HepG2 (cell line): ENCODE data around the gene SPTBN5. TPM values are rescaled to one million over a fixed set of nuclear protein-coding genes. Genes with fewer than 3 reads are reported as not detected.

ENCODE experiments used
- ATAC-seq: fragments of 200-7000 bp; cut with Tn5 transposase; 3 replicates; pipeline ENCODE4 v1.9.1; 2020; ENCODE audit warnings: mild to moderate bottlenecking, moderate library complexity
- BruUV-seq: library from RNA; stranded (reverse); fragments of 400-500 nt; replicated peaks from 2 replicates; lab custom pipeline; 2021; lab: Mats Ljungman, UMichigan
- CTCF ChIA-PET: fragments of 300-600 bp; formaldehyde crosslinking; extraction: SDS; loops from one replicate; lab custom pipeline; 2021; ENCODE audit warnings: low total read pairs, inconsistent platforms, low intra/inter-chr PET ratio; lab: Yijun Ruan, JAX
- POLR2A ChIA-PET: fragments of 350-600 bp; sonication (Branson Sonifier 250); formaldehyde crosslinking; loops from one replicate; lab custom pipeline; 2020; ENCODE audit warnings: antibody characterized with exemption, inconsistent platforms; lab: Yijun Ruan, JAX
- DNase-seq: peaks from one replicate; pipeline ENCODE4 v3.0.0-alpha.2; 2015; ENCODE audit warnings: low spot score
- FAIRE-seq: peaks from 3 replicates; lab custom pipeline; 2011; peaks lifted over from hg19 to GRCh38; lab: Jason Lieb, UNC
- H2AFZ ChIP-seq: one replicate; pipeline ENCODE4 v1.6.1; 2011; ENCODE audit warnings: low read length, inconsistent platforms
- H3K27ac ChIP-seq: fragments of 300-600 bp; 3 replicates; pipeline ENCODE4 v1.8.0; 2011; ENCODE audit warnings: mixed run types, mild to moderate bottlenecking, mixed read lengths, low read length, inconsistent platforms; ENCODE audit not compliant: insufficient read depth; ENCODE audit errors: extremely low read length
- H3K27me3 ChIP-seq, 2 experiments: fragments of 200-600 bp in 1 of 2; 2 replicates in 1 of 2; 3 replicates in 1 of 2; pipeline versions ENCODE4 v1.6.0 to v1.8.0; 2011; ENCODE audit warnings: low read length in 2 of 2, mild to moderate bottlenecking in 2 of 2, moderate library complexity in 2 of 2, inconsistent platforms in 1 of 2; ENCODE audit not compliant: insufficient read depth in 2 of 2, control insufficient read depth in 1 of 2
- H3K36me3 ChIP-seq, 2 experiments: fragments of 200-600 bp in 1 of 2; replicated peaks in 1 of 2; 2 replicates in 1 of 2; 3 replicates in 1 of 2; pipeline versions ENCODE4 v1.5.1 to v1.8.0; 2011; ENCODE audit warnings: low read length in 2 of 2, inconsistent platforms in 1 of 2; ENCODE audit not compliant: insufficient read depth in 2 of 2, control insufficient read depth in 1 of 2
- H3K4me1 ChIP-seq: 2 replicates; pipeline ENCODE4 v1.5.1; 2012; ENCODE audit warnings: low read length, inconsistent platforms; ENCODE audit not compliant: insufficient read depth
- H3K4me2 ChIP-seq: 2 replicates; pipeline ENCODE4 v1.6.0; 2011; ENCODE audit warnings: low read depth, low read length, inconsistent platforms
- H3K4me3 ChIP-seq, 3 experiments: fragments of 200-600 bp in 1 of 3; sonication (generic), shearing (Covaris generic) in 1 of 3; replicated peaks in 1 of 3; 2 replicates each; pipeline ENCODE4 v1.5.1; 2011 to 2016; ENCODE audit warnings: low read length in 3 of 3, inconsistent platforms in 2 of 3, low read depth in 2 of 3, mild to moderate bottlenecking in 2 of 3, control low read depth in 1 of 3, mixed read lengths in 1 of 3; ENCODE audit not compliant: insufficient read depth in 1 of 3
- H3K79me2 ChIP-seq: one replicate; pipeline ENCODE4 v1.6.1; 2011; ENCODE audit warnings: low read length, inconsistent platforms; ENCODE audit not compliant: insufficient read depth
- H3K9ac ChIP-seq: 2 replicates; pipeline ENCODE4 v1.6.0; 2011; ENCODE audit warnings: mild to moderate bottlenecking, low read depth, low read length, inconsistent platforms; ENCODE audit not compliant: insufficient read depth
- H3K9me3 ChIP-seq: 2 replicates; pipeline ENCODE4 v1.5.1; 2012; ENCODE audit warnings: mild to moderate bottlenecking, low read length
- H4K20me1 ChIP-seq: 2 replicates; pipeline ENCODE4 v1.6.0; 2011; ENCODE audit warnings: inconsistent platforms, mild to moderate bottlenecking, low read length, moderate library complexity; ENCODE audit not compliant: insufficient read depth
- AKAP8 ChIP-seq: sonication (generic); formaldehyde crosslinking; IDR thresholded peaks from 2 replicates; pipeline ENCODE4 v1.5.1; 2020; ENCODE audit warnings: mild to moderate bottlenecking, missing genetic modification reagents
- ATF7-NPFF ChIP-seq: sonication (generic); formaldehyde crosslinking; IDR thresholded peaks from 2 replicates; pipeline ENCODE4 v1.8.1; 2023; ENCODE audit warnings: mild to moderate bottlenecking, low read depth, missing genetic modification reagents, moderate library complexity
- CHD4 ChIP-seq: fragments of 200-600 bp; sonication (generic); IDR thresholded peaks from 2 replicates; pipeline ENCODE4 v1.7.0; 2017; ENCODE audit warnings: mild to moderate bottlenecking, low read length, borderline replicate concordance
- SOX6 ChIP-seq, 2 experiments: fragments of 450-650 bp in 1 of 2; sonication (generic) in 1 of 2; formaldehyde crosslinking in 1 of 2; IDR thresholded peaks; 2 replicates each; pipeline versions ENCODE4 v1.4.0 to v1.6.1; 2017 to 2020; ENCODE audit warnings: antibody characterized with exemption in 1 of 2, mild to moderate bottlenecking in 1 of 2, missing genetic modification reagents in 1 of 2
- TCF7 ChIP-seq: sonication (generic); IDR thresholded peaks from 2 replicates; pipeline ENCODE4 v1.6.1; 2016; ENCODE audit warnings: antibody characterized with exemption, low read depth
- ZNF543 ChIP-seq: sonication (generic); formaldehyde crosslinking; IDR thresholded peaks from 2 replicates; pipeline ENCODE4 v1.4.0; 2020; ENCODE audit warnings: mild to moderate bottlenecking, missing genetic modification reagents
- WGBS: methylation state at CpG from one replicate; pipeline ENCODE4 v1.1.6; 2017; ENCODE audit warnings: low lambda C conversion rate; 5-methylcytosine and 5-hydroxymethylcytosine counted together
- in situ Hi-C: cut with HindIII; loops from 2 replicates; pipeline ENCODE4 v1.10.0; 2017; ENCODE audit warnings: low pct_unique_long_range_greater_than_20kb; ENCODE audit not compliant: extremely low pct_ligation_motif_present
- intact Hi-C: fragments of 100-400 bp; cut with micrococcal nuclease; formaldehyde crosslinking; loops from one replicate; pipeline ENCODE4 v1.10.0; 2022; ENCODE audit not compliant: unreplicated experiment
- polyA plus RNA-seq, 8 experiments: library from polyadenylated mRNA; depleted of rRNA in 3 of 8; stranded (reverse) in 7 of 8; unstranded in 1 of 8; fragments of >200 nt; fragmentation: Illumina TruSeq in 4 of 8; extraction: Trizol in 4 of 8; gene quantifications; 2 replicates each; pipeline versions ENCODE4 v1.2.1 to v1.2.3, GENCODE V29; 2011 to 2016; ENCODE audit warnings: low read depth in 4 of 8, missing spikeins in 1 of 8, mixed read lengths in 1 of 8; ENCODE audit not compliant: insufficient read depth in 1 of 8
- total RNA-seq, 5 experiments: library from RNA; depleted of rRNA; stranded (reverse); fragments of >200 nt; fragmentation: Illumina TruSeq; extraction: Trizol; gene quantifications; 2 replicates each; pipeline ENCODE4 v1.2.3, GENCODE V29; 2016; ENCODE audit warnings: low read depth in 1 of 5
- TF ChIP-seq, protein P1 (sequence below): sonication (generic); IDR thresholded peaks from 2 replicates; pipeline ENCODE4 v1.6.1; 2016; ENCODE audit warnings: low read depth, borderline replicate concordance
- TF ChIP-seq, protein P2 (sequence below): sonication (generic); formaldehyde crosslinking; IDR thresholded peaks from 2 replicates; pipeline ENCODE4 v1.4.0; 2020; ENCODE audit warnings: missing genetic modification reagents
- TF ChIP-seq, protein P3 (sequence below), 2 experiments: sonication (generic) in 1 of 2; formaldehyde crosslinking in 1 of 2; IDR thresholded peaks; 2 replicates each; pipeline versions ENCODE4 v1.4.0 to v1.6.1; 2016 to 2020; ENCODE audit warnings: borderline replicate concordance in 1 of 2, low read depth in 1 of 2, mild to moderate bottlenecking in 1 of 2, missing genetic modification reagents in 1 of 2

SPTBN5 gene
- total and polyA plus RNA-seq, 2 of the 13 experiments (the other 11 are each of a cell fraction or from before 2014, with no cell fraction given) = 0.01 to 0.07 TPM

DNA sequence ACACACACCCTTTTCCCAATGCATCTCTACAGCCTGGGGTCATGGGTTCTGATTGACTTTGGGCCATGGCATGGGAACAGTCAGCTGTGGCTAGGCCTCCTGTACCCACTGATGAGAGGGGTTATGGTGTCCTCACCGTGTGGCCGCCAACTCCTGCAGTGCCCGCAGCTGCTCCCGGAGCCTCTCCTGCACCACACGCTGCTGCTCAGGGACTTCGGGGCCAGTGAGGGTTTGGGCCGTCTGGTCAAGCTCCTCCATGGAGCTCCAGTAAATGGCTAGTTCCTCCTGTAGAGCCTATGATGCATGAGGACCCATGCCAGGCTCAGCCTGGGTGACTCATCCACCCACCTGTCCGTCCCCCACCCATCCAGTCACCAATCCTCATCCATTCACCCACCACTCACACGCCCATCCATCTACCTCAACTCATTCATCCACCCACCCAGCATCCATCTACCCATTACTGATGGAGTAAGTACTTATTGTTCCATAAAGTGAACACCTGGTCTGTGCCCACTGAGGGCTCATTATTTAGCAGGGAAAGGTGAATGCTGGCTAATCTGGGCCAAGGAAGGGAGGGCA is 21.6 kb downstream of the SPTBN5 start:
- H3K9ac ChIP-seq = no peak overlapping the region
- no peak overlapping the region for H2AFZ ChIP-seq
- intact Hi-C loops (no loop called here), in situ Hi-C loops (no loop called here)
- CTCF ChIA-PET = no interaction called here
- ATAC-seq (no peak), DNase-seq (no peak), FAIRE-seq (no peak)
- no peaks in the 10 kb centered on the region for H4K20me1 ChIP-seq
- peaks cover 14% of the 10 kb centered on the region; the same call in 1 of the 2 replicates for H3K4me1 ChIP-seq
- TF ChIP-seq CHD4 = no peak
- TF ChIP-seq, protein P1, sequence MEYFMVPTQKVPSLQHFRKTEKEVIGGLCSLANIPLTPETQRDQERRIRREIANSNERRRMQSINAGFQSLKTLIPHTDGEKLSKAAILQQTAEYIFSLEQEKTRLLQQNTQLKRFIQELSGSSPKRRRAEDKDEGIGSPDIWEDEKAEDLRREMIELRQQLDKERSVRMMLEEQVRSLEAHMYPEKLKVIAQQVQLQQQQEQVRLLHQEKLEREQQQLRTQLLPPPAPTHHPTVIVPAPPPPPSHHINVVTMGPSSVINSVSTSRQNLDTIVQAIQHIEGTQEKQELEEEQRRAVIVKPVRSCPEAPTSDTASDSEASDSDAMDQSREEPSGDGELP = no peak
- TF ChIP-seq SOX6 (IDR thresholded peaks at IDR 0.05) = no peak
- no peak for TF ChIP-seq SOX6 (CRISPR knock-in tag; IDR thresholded peaks at IDR 0.05)
- H3K27ac ChIP-seq = no peak overlapping the region
- POLR2A ChIA-PET = no interaction called here
- WGBS = 2% methylated on average over 2 of the region's 9 CpGs
- H3K36me3 ChIP-seq = no peaks in the 10 kb centered on the region
- no peaks in the 10 kb centered on the region for H3K79me2 ChIP-seq
- H3K27me3 ChIP-seq = peaks cover 11 to 93% of the 10 kb centered on the region in 2 experiments
- H3K9me3 ChIP-seq = no peaks in the 10 kb centered on the region
- no TSS peak for BruUV-seq
- no peak overlapping the region for H3K4me2 ChIP-seq
- H3K4me3 ChIP-seq = no peak overlapping the region

DNA sequence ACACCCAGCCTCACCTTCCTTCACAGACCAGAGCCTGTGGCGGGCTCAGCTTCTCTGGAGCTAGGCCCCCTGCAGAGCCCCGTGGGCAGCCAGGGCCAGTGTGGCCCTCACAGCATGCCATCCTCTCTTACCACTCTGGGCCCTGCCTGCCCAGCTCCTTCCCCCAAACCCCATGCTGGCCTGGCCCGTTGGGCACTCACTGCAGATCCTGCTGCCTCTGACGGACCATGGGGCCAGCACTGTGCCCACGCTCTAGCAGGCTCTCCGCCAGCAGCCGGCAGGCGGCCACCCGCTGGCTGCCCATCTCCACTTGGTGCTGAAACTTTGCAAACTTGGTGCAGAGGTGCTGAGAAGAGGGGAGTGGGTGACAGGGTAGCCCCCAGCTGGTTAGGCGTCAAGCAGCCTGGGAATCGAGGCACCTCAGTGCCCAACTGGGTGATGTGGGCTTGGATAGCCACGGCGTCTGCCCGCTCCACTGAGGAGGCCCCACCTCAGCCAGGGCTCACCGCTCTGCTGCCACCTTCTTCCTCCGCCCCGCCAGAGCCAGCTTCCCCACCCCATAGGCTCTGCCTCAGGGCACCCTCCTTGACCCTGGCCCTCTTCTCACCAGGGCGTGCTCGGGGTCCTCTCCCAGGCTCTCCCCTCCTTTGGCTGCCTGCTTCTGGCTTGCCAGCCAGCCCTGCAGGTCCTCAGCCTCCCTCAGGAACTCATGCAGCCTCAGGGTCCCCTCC is 22.5 kb downstream of the SPTBN5 start:
- ATAC-seq (no peak), DNase-seq (no peak), FAIRE-seq (no peak)
- in situ Hi-C loops (no loop called here), intact Hi-C loops (no loop called here)
- POLR2A ChIA-PET = no interaction called here
- CTCF ChIA-PET = no interaction called here
- Histone ChIP-seq H2AFZ (no peak overlapping the region), H3K27me3 (peaks cover 11 to 87% of the 10 kb centered on the region in 2 experiments), H3K4me3 (no peak overlapping the region), H3K9ac (no peak overlapping the region), H3K4me1 (peaks cover 14% of the 10 kb centered on the region), H3K79me2 (no peaks in the 10 kb centered on the region), H3K36me3 (no peaks in the 10 kb centered on the region), H4K20me1 (no peaks in the 10 kb centered on the region), H3K4me2 (no peak overlapping the region), H3K27ac (no peak overlapping the region), H3K9me3 (no peaks in the 10 kb centered on the region)
- WGBS = 38% methylated on average over 6 of the region's 19 CpGs
- BruUV-seq = no TSS peak
- TF ChIP-seq ZNF543 (no peak), AKAP8 (CRISPR knock-in tag) (no peak), ATF7-NPFF (no peak), TCF7 (no peak)
- TF ChIP-seq, protein P2, sequence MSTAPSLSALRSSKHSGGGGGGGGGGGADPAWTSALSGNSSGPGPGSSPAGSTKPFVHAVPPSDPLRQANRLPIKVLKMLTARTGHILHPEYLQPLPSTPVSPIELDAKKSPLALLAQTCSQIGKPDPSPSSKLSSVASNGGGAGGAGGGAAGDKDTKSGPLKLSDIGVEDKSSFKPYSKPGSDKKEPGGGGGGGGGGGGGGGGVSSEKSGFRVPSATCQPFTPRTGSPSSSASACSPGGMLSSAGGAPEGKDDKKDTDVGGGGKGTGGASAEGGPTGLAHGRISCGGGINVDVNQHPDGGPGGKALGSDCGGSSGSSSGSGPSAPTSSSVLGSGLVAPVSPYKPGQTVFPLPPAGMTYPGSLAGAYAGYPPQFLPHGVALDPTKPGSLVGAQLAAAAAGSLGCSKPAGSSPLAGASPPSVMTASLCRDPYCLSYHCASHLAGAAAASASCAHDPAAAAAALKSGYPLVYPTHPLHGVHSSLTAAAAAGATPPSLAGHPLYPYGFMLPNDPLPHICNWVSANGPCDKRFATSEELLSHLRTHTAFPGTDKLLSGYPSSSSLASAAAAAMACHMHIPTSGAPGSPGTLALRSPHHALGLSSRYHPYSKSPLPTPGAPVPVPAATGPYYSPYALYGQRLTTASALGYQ (CRISPR knock-in tag) = no peak
- TF ChIP-seq, protein P3, sequence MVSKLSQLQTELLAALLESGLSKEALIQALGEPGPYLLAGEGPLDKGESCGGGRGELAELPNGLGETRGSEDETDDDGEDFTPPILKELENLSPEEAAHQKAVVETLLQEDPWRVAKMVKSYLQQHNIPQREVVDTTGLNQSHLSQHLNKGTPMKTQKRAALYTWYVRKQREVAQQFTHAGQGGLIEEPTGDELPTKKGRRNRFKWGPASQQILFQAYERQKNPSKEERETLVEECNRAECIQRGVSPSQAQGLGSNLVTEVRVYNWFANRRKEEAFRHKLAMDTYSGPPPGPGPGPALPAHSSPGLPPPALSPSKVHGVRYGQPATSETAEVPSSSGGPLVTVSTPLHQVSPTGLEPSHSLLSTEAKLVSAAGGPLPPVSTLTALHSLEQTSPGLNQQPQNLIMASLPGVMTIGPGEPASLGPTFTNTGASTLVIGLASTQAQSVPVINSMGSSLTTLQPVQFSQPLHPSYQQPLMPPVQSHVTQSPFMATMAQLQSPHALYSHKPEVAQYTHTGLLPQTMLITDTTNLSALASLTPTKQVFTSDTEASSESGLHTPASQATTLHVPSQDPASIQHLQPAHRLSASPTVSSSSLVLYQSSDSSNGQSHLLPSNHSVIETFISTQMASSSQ (IDR thresholded peaks at IDR 0.05; ENCODE audit: low read depth) = no peak
- TF ChIP-seq, protein P3 (CRISPR knock-in tag; IDR thresholded peaks at IDR 0.05; ENCODE audit: borderline replicate concordance) = no peak
